ENCODE measurements around the gene ASS1.

- no peak for TF ChIP-seq CTCF (IDR thresholded peaks at IDR 0.05)
- TF ChIP-seq POLR2AphosphoS5 (IDR thresholded peaks at IDR 0.05; ENCODE audit: low read depth, low read length) = no peak
These were observed 86.9 kb downstream of the ASS1 start for GRCh38 chr9:130531670-130532069.
